LNCAP (cell line): ENCODE results near the gene NRIP1.

Experiments
- CTCF ChIP-seq: fragments of 450-650 bp; IDR thresholded peaks from 2 replicates; pipeline ENCODE4 v1.5.1; 2017; ENCODE audit warnings: mild to moderate bottlenecking

Gene NRIP1

GRCh38 chr21:15001113-15001512 lies 63.7 kb downstream of the NRIP1 start:
- TF ChIP-seq CTCF, result no peak

GRCh38 chr21:15000081-15000480 lies 64.7 kb downstream of the NRIP1 start:
- no peak for TF ChIP-seq CTCF

DNA sequence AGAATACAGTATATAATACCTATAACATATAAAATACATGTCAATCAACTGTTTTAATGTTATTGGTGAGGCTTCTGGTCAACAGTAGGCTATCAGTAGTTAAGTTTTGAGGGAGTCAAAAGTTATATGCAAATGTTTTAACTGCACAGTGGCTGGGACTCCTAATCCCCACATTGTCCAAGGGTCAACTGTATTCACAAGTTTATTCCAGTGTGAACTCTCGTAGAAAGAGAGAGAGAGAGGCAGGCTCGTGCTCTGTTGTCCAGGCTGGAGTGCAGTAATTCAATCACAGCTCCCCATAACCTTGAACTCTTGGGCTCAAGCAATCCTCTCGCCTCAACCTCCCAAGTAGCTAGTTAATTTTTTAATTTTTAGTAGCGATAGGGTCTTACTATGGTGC lies 66.0 kb downstream of the NRIP1 start:
- no peak for TF ChIP-seq CTCF

GRCh38 chr21:14998336-14998735 lies 66.5 kb downstream of the NRIP1 start:
- no peak for TF ChIP-seq CTCF

- no peak for TF ChIP-seq CTCF
Measured at GRCh38 chr21:14995695-14996490, 68.9 kb downstream of the NRIP1 start.

DNA sequence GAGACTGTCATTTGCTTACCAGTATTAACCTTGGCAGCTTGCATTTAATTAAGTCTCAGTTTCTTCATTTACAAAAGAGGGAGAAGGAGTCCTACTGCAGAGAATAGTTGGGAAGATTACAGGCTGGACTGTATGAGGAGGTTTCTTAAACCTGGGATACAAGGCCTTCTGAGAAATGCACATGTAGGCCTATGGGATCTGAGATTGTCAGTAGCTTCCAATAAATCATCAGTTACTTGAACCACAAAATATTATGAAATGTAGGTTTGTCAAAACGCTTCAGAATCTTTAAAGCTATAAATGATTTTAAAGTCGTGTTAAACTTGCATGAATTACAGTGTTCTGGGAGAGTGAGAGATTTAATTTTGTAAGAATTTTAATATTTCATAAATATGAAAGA lies 69.6 kb downstream of the NRIP1 start:
- TF ChIP-seq CTCF, result no peak

DNA sequence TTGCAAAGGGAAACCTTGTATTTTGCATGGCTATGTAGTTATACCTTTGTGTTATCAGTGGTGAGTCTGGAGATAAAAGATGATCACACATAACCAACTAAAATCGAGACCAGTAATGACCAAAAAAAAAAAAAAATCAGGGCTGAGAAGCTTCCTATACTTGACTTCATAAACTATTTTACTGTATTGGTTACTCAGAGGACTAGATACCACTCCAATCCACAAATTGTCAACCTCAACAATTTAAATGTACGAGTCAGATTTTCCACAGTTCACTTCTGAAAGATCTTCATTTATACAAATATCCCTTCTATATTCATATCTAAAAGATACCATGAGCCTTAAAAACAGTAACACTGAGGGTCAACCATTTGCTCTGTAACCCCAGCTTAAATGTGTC lies 71.7 kb downstream of the NRIP1 start:
- TF ChIP-seq CTCF, result no peak

DNA sequence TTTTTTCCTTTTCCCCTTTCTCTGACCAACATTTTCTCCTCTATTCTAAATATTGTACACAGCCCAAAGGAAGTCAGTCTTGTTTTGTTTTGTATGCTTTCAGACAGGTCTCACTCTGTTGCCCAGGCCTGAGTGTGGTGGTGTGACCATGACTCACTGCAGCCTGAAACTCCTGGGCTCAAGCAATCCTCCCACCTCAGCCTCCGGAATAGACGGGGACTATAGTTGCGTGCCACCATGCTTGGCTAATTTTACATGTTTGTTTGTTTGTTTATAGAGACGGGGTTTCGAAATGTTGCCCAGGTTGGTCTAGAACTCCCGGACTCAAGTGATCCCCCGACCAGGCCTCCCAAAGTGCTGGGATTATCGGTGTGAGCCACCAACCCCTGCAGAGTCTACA lies 72.8 kb downstream of the NRIP1 start:
- TF ChIP-seq CTCF, result no peak
